Measurements from ENCODE around the gene WFIKKN2.

The WFIKKN2 gene

DNA sequence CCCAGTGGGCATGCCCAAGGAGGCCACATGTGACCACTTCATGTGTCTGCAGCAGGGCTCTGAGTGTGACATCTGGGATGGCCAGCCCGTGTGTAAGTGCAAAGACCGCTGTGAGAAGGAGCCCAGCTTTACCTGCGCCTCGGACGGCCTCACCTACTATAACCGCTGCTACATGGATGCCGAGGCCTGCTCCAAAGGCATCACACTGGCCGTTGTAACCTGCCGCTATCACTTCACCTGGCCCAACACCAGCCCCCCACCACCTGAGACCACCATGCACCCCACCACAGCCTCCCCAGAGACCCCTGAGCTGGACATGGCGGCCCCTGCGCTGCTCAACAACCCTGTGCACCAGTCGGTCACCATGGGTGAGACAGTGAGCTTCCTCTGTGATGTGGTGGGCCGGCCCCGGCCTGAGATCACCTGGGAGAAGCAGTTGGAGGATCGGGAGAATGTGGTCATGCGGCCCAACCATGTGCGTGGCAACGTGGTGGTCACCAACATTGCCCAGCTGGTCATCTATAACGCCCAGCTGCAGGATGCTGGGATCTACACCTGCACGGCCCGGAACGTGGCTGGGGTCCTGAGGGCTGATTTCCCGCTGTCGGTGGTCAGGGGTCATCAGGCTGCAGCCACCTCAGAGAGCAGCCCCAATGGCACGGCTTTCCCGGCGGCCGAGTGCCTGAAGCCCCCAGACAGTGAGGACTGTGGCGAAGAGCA is 4.4 kb downstream of the WFIKKN2 start:
- no peak overlapping the region for H3K4me3 ChIP-seq (ENCODE audit: low read depth, low read length, poor library complexity, severe bottlenecking)
- peaks cover 5% of the 10 kb centered on the region for H3K27me3 ChIP-seq (ENCODE audit: insufficient read depth, low read length)
- TF ChIP-seq EZH2 (IDR thresholded peaks at IDR 0.05; ENCODE audit: borderline replicate concordance, low read length), result no peak
- TF ChIP-seq, protein P1, sequence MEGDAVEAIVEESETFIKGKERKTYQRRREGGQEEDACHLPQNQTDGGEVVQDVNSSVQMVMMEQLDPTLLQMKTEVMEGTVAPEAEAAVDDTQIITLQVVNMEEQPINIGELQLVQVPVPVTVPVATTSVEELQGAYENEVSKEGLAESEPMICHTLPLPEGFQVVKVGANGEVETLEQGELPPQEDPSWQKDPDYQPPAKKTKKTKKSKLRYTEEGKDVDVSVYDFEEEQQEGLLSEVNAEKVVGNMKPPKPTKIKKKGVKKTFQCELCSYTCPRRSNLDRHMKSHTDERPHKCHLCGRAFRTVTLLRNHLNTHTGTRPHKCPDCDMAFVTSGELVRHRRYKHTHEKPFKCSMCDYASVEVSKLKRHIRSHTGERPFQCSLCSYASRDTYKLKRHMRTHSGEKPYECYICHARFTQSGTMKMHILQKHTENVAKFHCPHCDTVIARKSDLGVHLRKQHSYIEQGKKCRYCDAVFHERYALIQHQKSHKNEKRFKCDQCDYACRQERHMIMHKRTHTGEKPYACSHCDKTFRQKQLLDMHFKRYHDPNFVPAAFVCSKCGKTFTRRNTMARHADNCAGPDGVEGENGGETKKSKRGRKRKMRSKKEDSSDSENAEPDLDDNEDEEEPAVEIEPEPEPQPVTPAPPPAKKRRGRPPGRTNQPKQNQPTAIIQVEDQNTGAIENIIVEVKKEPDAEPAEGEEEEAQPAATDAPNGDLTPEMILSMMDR (IDR thresholded peaks at IDR 0.05; ENCODE audit: low read length), result no peak
- no peaks in the 10 kb centered on the region for H3K9me3 ChIP-seq (ENCODE audit: low read length)
- H4K20me1 ChIP-seq (ENCODE audit: insufficient read depth, low read length), result no peaks in the 10 kb centered on the region
- H3K27ac ChIP-seq (ENCODE audit: low read depth, low read length, poor library complexity, severe bottlenecking), result no peak overlapping the region
- no peak overlapping the region for H3K4me2 ChIP-seq (ENCODE audit: low read length)
- no peaks in the 10 kb centered on the region for H3K4me1 ChIP-seq (ENCODE audit: insufficient read depth, low read length, severe bottlenecking)
- H3K9me2 ChIP-seq (ENCODE audit: low read depth, low read length), result no peaks in the 10 kb centered on the region
- H3F3A ChIP-seq (ENCODE audit: insufficient read depth, low read length), result no peaks in the 10 kb centered on the region
- H3K36me3 ChIP-seq (ENCODE audit: insufficient read depth, low read length), result no peaks in the 10 kb centered on the region
- H3K79me2 ChIP-seq (ENCODE audit: insufficient read depth, low read length), result no peaks in the 10 kb centered on the region
- H2AFZ ChIP-seq (ENCODE audit: low read length), result no peak overlapping the region
- H3K9ac ChIP-seq (ENCODE audit: low read length), result no peak overlapping the region

DNA sequence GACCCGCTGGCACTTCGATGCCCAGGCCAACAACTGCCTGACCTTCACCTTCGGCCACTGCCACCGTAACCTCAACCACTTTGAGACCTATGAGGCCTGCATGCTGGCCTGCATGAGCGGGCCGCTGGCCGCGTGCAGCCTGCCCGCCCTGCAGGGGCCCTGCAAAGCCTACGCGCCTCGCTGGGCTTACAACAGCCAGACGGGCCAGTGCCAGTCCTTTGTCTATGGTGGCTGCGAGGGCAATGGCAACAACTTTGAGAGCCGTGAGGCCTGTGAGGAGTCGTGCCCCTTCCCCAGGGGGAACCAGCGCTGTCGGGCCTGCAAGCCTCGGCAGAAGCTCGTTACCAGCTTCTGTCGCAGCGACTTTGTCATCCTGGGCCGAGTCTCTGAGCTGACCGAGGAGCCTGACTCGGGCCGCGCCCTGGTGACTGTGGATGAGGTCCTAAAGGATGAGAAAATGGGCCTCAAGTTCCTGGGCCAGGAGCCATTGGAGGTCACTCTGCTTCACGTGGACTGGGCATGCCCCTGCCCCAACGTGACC is 5.0 kb downstream of the WFIKKN2 start:
- no peaks in the 10 kb centered on the region for H3K4me1 ChIP-seq (ENCODE audit: insufficient read depth, low read length, severe bottlenecking)

DNA sequence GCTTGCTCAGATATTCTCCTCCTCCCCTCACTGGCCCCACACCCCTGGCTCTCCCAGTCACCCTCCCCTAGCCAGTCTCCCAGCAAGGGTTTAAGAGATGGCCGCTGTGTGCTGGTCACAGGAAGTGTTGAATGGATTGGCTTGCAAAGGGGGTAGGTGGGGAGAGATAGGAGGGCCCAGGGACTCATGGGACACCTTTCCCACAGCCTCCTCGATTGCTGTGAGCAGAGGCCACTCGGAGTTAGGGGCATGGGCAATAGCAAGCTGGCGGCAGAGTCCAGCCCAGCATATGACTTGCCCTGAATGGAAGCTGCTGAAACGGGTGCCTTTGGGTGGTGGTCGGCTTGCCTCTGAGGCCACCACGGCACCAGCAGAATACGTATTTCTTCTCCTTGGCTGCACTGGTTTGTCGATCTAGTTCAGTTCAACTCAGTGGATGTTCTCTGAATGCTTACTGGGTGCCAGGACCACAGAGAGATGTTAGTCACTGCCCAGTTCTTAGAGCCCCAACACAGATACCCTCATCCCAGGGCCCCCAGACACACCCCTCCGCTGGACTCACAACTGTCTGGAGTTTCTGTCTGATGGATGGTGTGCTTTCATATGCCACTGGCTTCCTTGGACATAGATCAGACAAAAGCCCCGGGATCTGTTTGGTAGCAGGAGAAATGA is 6.0 kb downstream of the WFIKKN2 start:
- H4K20me1 ChIP-seq (ENCODE audit: insufficient read depth, low read length), result no peaks in the 10 kb centered on the region
- H3K9ac ChIP-seq (ENCODE audit: low read length), result no peak overlapping the region
- no peaks in the 10 kb centered on the region for H3K79me2 ChIP-seq (ENCODE audit: insufficient read depth, low read length)
- no peaks in the 10 kb centered on the region for H3K36me3 ChIP-seq (ENCODE audit: insufficient read depth, low read length)
- no peaks in the 10 kb centered on the region for H3K9me3 ChIP-seq (ENCODE audit: low read length)
- no peak for TF ChIP-seq EZH2 (IDR thresholded peaks at IDR 0.05; ENCODE audit: borderline replicate concordance, low read length)
- TF ChIP-seq, protein P1 (IDR thresholded peaks at IDR 0.05; ENCODE audit: low read length), result no peak
- peaks cover 10% of the 10 kb centered on the region for H3K27me3 ChIP-seq (ENCODE audit: insufficient read depth, low read length)
- no peak overlapping the region for H3K4me2 ChIP-seq (ENCODE audit: low read length)
- no peaks in the 10 kb centered on the region for H3F3A ChIP-seq (ENCODE audit: insufficient read depth, low read length)
- H3K4me3 ChIP-seq (ENCODE audit: low read depth, low read length, poor library complexity, severe bottlenecking), result no peak overlapping the region
- H3K27ac ChIP-seq (ENCODE audit: low read depth, low read length, poor library complexity, severe bottlenecking), result no peak overlapping the region
- no peak overlapping the region for H2AFZ ChIP-seq (ENCODE audit: low read length)
- no peaks in the 10 kb centered on the region for H3K4me1 ChIP-seq (ENCODE audit: insufficient read depth, low read length, severe bottlenecking)
- no peaks in the 10 kb centered on the region for H3K9me2 ChIP-seq (ENCODE audit: low read depth, low read length)

More for the DNA sequence above, 5.0 kb downstream of the WFIKKN2 start:
- no peak overlapping the region for H3K27ac ChIP-seq (ENCODE audit: low read depth, low read length, poor library complexity, severe bottlenecking)
- H3K9ac ChIP-seq (ENCODE audit: low read length), result no peak overlapping the region
- H3K27me3 ChIP-seq (ENCODE audit: insufficient read depth, low read length), result peaks cover 5% of the 10 kb centered on the region
- no peak overlapping the region for H3K4me2 ChIP-seq (ENCODE audit: low read length)
- no peaks in the 10 kb centered on the region for H3F3A ChIP-seq (ENCODE audit: insufficient read depth, low read length)
- no peaks in the 10 kb centered on the region for H3K36me3 ChIP-seq (ENCODE audit: insufficient read depth, low read length)
- H3K4me3 ChIP-seq (ENCODE audit: low read depth, low read length, poor library complexity, severe bottlenecking), result no peak overlapping the region
- H2AFZ ChIP-seq (ENCODE audit: low read length), result no peak overlapping the region
- TF ChIP-seq EZH2 (IDR thresholded peaks at IDR 0.05; ENCODE audit: borderline replicate concordance, low read length), result no peak
- TF ChIP-seq, protein P1 (IDR thresholded peaks at IDR 0.05; ENCODE audit: low read length), result no peak
- H3K79me2 ChIP-seq (ENCODE audit: insufficient read depth, low read length), result no peaks in the 10 kb centered on the region
- no peaks in the 10 kb centered on the region for H4K20me1 ChIP-seq (ENCODE audit: insufficient read depth, low read length)
- no peaks in the 10 kb centered on the region for H3K9me2 ChIP-seq (ENCODE audit: low read depth, low read length)
- H3K9me3 ChIP-seq (ENCODE audit: low read length), result no peaks in the 10 kb centered on the region

Data from OCI-LY1 (cell line).